HG03558 (cell line): ENCODE results near the gene SARDH.

Experiments used
- ATAC-seq: cut with Tn5 transposase; IDR thresholded peaks from one replicate; pipeline ENCODE4 v1.9.1; 2021; ENCODE audit warnings: moderate number of reproducible peaks; ENCODE audit not compliant: unreplicated experiment; ENCODE audit errors: extremely low read depth

SARDH gene

DNA sequence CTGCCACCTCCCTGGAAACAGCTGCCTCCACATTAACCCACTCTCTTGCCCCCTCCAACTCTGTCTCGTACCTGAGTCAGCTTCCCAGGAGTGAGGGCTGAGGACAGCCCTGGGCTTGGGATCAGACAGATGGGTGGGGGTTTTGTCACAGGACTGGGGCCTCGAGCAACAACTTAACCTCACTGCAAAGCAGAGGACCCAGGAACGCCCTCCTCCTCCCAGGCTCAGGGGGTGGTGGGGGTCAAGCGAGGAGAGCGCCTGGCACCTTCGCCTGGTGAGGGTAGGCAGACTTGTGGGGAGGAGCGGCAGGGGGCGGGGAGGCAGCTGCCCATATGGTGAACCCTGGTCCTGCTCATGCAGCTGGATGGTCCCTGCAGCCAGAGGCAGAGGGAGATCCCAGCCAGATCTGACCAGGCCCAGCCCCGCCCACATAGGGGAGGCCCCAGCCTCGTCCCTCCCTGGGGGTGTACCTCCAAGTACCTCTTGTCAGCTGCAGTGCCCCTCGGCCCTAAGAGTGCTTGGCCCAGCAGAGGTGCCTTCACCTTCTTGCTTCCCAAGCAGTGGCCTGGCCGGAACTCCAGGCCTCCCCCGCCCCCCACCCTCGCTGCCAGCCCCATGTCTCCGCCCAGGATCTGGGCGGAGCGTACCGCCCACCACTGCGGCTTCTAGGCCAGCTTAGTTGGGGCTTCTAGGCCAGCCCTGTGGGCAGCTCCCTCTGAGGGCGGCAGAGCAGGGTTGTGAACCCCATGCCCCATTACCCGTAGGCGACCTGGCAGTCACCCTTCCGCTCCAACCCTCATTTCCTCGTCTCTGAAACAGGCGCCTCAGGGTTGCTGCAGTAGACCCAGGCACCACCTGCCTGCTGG is at the start of gene SARDH:
SARDH (minus strand) TSS at position 579 of the 866 bp plus-strand sequence. CDS start 4,179 bp downstream, outside the sequence.
- ATAC-seq: no peak

- ATAC-seq: no peak
These were observed 49.5 kb upstream of the SARDH start for GRCh38 chr9:133787754-133788025.

GRCh38 chr9:133786907-133787753 is 49.0 kb upstream of the SARDH start:
- ATAC-seq: no peak

- ATAC-seq: no peak
These were observed 48.2 kb upstream of the SARDH start for GRCh38 chr9:133786371-133786753.

- no peak for ATAC-seq
These were observed 47.7 kb upstream of the SARDH start for GRCh38 chr9:133785753-133786370.

GRCh38 chr9:133784731-133785561 is 46.8 kb upstream of the SARDH start:
- no peak for ATAC-seq

- ATAC-seq: no peak
These were observed 45.2 kb upstream of the SARDH start for GRCh38 chr9:133783331-133783731.

- no peak for ATAC-seq
These were observed 44.3 kb upstream of the SARDH start for GRCh38 chr9:133782157-133783130.

GRCh38 chr9:133781828-133782135 is 43.6 kb upstream of the SARDH start:
- no peak for ATAC-seq

- ATAC-seq: no peak
These were observed 43.0 kb upstream of the SARDH start for GRCh38 chr9:133780962-133781827.

GRCh38 chr9:133780404-133780945 is 42.3 kb upstream of the SARDH start:
- ATAC-seq: no peak

- no peak for ATAC-seq
These were observed 41.6 kb upstream of the SARDH start for GRCh38 chr9:133779516-133780403.

DNA sequence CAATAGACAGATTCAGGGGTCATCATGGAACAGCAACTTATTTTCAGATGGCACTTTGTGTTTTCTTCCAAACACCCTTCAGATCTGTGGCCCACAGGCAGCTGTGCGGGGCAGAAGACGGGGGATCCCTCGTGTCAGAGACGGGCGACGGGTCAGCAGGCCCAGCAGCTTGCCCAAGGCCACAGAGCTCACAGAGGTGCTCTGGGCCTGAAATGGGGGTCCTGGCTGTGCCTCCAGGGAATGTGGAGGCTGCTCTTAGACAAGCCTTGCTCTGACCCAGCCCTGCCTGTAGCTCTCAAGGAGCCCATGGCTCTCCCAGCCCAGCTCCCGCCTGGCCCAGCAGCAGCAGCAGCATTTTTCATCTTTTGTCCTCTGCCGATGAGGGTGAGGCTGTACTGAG is 40.9 kb upstream of the SARDH start:
- ATAC-seq: no peak

DNA sequence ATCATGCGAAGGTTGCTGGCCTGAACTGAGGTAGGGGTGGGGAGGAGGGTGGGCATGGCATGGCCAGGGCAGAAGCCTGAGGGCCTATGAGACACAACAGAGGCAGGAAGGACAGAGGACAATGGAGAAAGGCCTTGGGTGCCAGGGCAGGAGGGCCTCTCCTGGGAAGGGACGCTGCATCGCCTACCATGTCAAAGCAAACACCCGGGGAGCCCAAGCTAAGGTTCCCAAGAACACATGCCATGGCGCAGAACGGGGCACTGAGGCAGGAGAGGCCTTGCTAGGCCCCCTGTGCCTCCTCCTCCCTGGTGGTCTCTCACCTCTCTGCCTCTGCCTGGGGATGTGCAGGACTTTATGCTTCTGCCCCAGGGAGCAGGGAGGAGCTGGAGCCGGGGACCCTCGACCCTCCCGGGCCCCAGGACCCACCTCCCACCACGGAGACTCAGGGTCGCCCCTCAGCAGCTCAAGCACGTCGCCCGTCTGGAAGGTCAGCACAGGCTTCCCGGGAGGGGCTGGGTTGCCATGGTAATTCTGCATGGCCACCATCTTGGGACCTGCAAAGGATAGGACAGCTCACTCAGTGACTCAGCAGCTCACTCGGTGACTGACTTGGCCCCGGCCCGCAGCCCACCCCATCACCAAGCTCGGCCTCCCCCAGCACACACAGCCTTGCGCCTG is 40.3 kb upstream of the SARDH start:
- ATAC-seq: no peak

- ATAC-seq: no peak
These were observed 39.7 kb upstream of the SARDH start for GRCh38 chr9:133777871-133778270.

DNA sequence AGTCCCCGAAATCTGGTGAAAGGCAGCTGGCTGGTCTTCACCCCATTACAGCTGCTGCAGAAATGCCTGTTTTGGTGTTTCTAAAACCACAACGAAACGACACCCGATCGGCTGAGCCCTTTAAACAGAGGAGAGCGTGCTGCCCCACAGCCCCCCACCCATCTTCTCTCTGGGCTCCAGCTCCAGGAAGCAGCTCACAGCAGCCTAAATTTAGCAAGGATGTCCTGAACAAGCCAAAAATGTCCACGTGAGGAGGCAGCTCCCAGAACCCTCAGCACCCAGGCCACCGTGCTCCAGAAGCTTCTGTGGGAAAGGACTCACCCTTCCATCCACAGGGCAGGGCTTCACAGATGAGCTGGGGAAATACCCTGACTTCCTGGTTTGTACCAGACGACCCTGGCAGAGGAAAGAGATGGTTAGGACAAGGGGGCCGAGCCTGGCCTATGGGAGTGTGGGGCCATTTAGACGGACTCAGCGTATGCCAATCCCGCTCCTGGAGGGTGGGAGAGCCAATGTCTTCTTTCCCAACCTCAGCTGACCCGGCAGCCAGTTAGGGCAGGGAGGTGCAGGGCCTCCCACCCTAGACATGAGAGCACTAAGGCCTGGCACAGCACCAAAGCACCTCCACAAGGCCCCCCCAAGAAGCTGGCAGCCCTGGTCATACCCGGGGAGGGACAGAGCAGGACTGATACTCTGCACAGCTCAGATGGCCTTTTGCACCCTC is 39.1 kb upstream of the SARDH start:
- ATAC-seq: no peak
